MM.1S (cell line): ENCODE data around the gene KRT76.

Experiments
- EZH2 ChIP-seq: fragments of 300-600 bp; sonication (generic); optimal IDR thresholded peaks from 2 replicates; pipeline ENCODE3; 2017; ENCODE audit warnings: low read depth, mild to moderate bottlenecking, antibody characterized with exemption, low read length, mixed read lengths
- EZH2phosphoT487 ChIP-seq: fragments of 300-600 bp; sonication (generic); IDR thresholded peaks from 2 replicates; pipeline ENCODE4 v1.6.1; 2018; ENCODE audit warnings: antibody characterized with exemption, low read length
- TF ChIP-seq, protein P1 (sequence below): fragments of 300-600 bp; sonication (generic); IDR thresholded peaks from 2 replicates; pipeline ENCODE4 v1.5.1; 2016; ENCODE audit warnings: antibody characterized with exemption, low read length, mixed read lengths

- TF ChIP-seq, protein P1, sequence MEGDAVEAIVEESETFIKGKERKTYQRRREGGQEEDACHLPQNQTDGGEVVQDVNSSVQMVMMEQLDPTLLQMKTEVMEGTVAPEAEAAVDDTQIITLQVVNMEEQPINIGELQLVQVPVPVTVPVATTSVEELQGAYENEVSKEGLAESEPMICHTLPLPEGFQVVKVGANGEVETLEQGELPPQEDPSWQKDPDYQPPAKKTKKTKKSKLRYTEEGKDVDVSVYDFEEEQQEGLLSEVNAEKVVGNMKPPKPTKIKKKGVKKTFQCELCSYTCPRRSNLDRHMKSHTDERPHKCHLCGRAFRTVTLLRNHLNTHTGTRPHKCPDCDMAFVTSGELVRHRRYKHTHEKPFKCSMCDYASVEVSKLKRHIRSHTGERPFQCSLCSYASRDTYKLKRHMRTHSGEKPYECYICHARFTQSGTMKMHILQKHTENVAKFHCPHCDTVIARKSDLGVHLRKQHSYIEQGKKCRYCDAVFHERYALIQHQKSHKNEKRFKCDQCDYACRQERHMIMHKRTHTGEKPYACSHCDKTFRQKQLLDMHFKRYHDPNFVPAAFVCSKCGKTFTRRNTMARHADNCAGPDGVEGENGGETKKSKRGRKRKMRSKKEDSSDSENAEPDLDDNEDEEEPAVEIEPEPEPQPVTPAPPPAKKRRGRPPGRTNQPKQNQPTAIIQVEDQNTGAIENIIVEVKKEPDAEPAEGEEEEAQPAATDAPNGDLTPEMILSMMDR: no peak
- TF ChIP-seq EZH2 (no peak), EZH2phosphoT487 (no peak)
Measured at GRCh38 chr12:52720365-52720886, 56.7 kb downstream of the KRT76 start.
